Parathyroid adenoma (tissue), 2 donors: ENCODE data around the gene MOB3B.

Experiments used
- H2AFZ ChIP-seq: fragments of 300-600 bp; sonication (generic); one replicate; pipeline ENCODE4 v1.7.0; 2017; ENCODE audit warnings: antibody characterized with exemption, mild to moderate bottlenecking
- H3K27ac ChIP-seq: fragments of 300-600 bp; sonication (generic); one replicate; pipeline ENCODE4 v1.7.0; 2017
- H3K27me3 ChIP-seq: fragments of 300-600 bp; sonication (generic); one replicate; pipeline ENCODE4 v1.7.0; 2017; ENCODE audit warnings: low read length; ENCODE audit not compliant: control insufficient read depth, insufficient read depth
- H3K36me3 ChIP-seq: fragments of 300-600 bp; sonication (generic); one replicate; pipeline ENCODE4 v1.7.0; 2017; ENCODE audit warnings: low read length; ENCODE audit not compliant: control insufficient read depth, insufficient read depth
- H3K4me1 ChIP-seq: fragments of 300-600 bp; sonication (generic); one replicate; pipeline ENCODE4 v1.7.0; 2017; ENCODE audit warnings: control low read depth
- H3K4me2 ChIP-seq: fragments of 300-600 bp; sonication (generic); one replicate; pipeline ENCODE4 v1.7.0; 2017; ENCODE audit warnings: low read length
- H3K4me3 ChIP-seq: fragments of 300-600 bp; sonication (generic); one replicate; pipeline ENCODE4 v1.7.0; 2017; ENCODE audit warnings: low read depth, low read length
- H3K79me2 ChIP-seq: fragments of 300-600 bp; sonication (generic); one replicate; pipeline ENCODE4 v1.7.0; 2017; ENCODE audit warnings: control low read depth
- H3K9ac ChIP-seq: fragments of 300-600 bp; sonication (generic); one replicate; pipeline ENCODE4 v1.7.0; 2017; ENCODE audit warnings: mild to moderate bottlenecking
- H3K9me3 ChIP-seq: fragments of 300-600 bp; sonication (generic); one replicate; pipeline ENCODE4 v1.7.0; 2017; ENCODE audit warnings: low read length; ENCODE audit not compliant: control insufficient read depth
- CTCF ChIP-seq: fragments of 300-600 bp; sonication (generic); IDR thresholded peaks from one replicate; pipeline ENCODE4 v1.7.0; 2017; ENCODE audit warnings: antibody characterized with exemption, mild to moderate bottlenecking
- donor health status: primary hyperparathyroidism.

Gene MOB3B

GRCh38 chr9:27499451-27499850 lies 30.2 kb downstream of the MOB3B start:
- TF ChIP-seq CTCF: no peak
- Histone ChIP-seq H3K27ac (no peak overlapping the region), H3K4me2 (no peak overlapping the region), H3K4me1 (no peaks in the 10 kb centered on the region), H3K36me3 (no peaks in the 10 kb centered on the region), H2AFZ (no peak overlapping the region), H3K9ac (no peak overlapping the region), H3K27me3 (no peaks in the 10 kb centered on the region), H3K79me2 (no peaks in the 10 kb centered on the region), H3K9me3 (no peaks in the 10 kb centered on the region), H3K4me3 (no peak overlapping the region)

- Histone ChIP-seq H3K4me2 (no peak overlapping the region), H3K27ac (no peak overlapping the region), H2AFZ (no peak overlapping the region), H3K4me1 (no peaks in the 10 kb centered on the region), H3K27me3 (no peaks in the 10 kb centered on the region), H3K36me3 (no peaks in the 10 kb centered on the region), H3K9me3 (no peaks in the 10 kb centered on the region), H3K9ac (no peak overlapping the region), H3K79me2 (no peaks in the 10 kb centered on the region), H3K4me3 (no peak overlapping the region)
- no peak for TF ChIP-seq CTCF
Measured at GRCh38 chr9:27497883-27498417, 31.7 kb downstream of the MOB3B start.

- Histone ChIP-seq H3K4me2 (no peak overlapping the region), H3K27ac (no peak overlapping the region), H3K9ac (no peak overlapping the region), H3K4me3 (no peak overlapping the region), H3K36me3 (no peaks in the 10 kb centered on the region), H3K27me3 (no peaks in the 10 kb centered on the region), H3K4me1 (no peaks in the 10 kb centered on the region), H3K9me3 (no peaks in the 10 kb centered on the region), H3K79me2 (no peaks in the 10 kb centered on the region), H2AFZ (no peak overlapping the region)
- no peak for TF ChIP-seq CTCF
Measured at GRCh38 chr9:27496135-27496504, 33.5 kb downstream of the MOB3B start.

GRCh38 chr9:27495480-27496134 lies 34.0 kb downstream of the MOB3B start:
- H3K9me3 ChIP-seq: no peaks in the 10 kb centered on the region
- H3K4me2 ChIP-seq: no peak overlapping the region
- H3K4me1 ChIP-seq: no peaks in the 10 kb centered on the region
- no peak overlapping the region for H3K4me3 ChIP-seq
- no peak overlapping the region for H3K27ac ChIP-seq
- no peak overlapping the region for H2AFZ ChIP-seq
- no peaks in the 10 kb centered on the region for H3K36me3 ChIP-seq
- no peak overlapping the region for H3K9ac ChIP-seq
- no peak for TF ChIP-seq CTCF
- H3K27me3 ChIP-seq: no peaks in the 10 kb centered on the region
- no peaks in the 10 kb centered on the region for H3K79me2 ChIP-seq

- H3K9ac ChIP-seq: no peak overlapping the region
- H3K9me3 ChIP-seq: no peaks in the 10 kb centered on the region
- H3K36me3 ChIP-seq: no peaks in the 10 kb centered on the region
- TF ChIP-seq CTCF: no peak
- H3K4me3 ChIP-seq: no peak overlapping the region
- no peak overlapping the region for H3K4me2 ChIP-seq
- no peaks in the 10 kb centered on the region for H3K4me1 ChIP-seq
- H3K27me3 ChIP-seq: no peaks in the 10 kb centered on the region
- H3K27ac ChIP-seq: no peak overlapping the region
- no peak overlapping the region for H2AFZ ChIP-seq
- no peaks in the 10 kb centered on the region for H3K79me2 ChIP-seq
Measured at GRCh38 chr9:27491154-27491553, 38.5 kb downstream of the MOB3B start.
